ENCODE measurements around the gene WFIKKN2.
A peak's percentile ranks its signal among the peaks of the same experiment; 100 is the strongest.

DNA sequence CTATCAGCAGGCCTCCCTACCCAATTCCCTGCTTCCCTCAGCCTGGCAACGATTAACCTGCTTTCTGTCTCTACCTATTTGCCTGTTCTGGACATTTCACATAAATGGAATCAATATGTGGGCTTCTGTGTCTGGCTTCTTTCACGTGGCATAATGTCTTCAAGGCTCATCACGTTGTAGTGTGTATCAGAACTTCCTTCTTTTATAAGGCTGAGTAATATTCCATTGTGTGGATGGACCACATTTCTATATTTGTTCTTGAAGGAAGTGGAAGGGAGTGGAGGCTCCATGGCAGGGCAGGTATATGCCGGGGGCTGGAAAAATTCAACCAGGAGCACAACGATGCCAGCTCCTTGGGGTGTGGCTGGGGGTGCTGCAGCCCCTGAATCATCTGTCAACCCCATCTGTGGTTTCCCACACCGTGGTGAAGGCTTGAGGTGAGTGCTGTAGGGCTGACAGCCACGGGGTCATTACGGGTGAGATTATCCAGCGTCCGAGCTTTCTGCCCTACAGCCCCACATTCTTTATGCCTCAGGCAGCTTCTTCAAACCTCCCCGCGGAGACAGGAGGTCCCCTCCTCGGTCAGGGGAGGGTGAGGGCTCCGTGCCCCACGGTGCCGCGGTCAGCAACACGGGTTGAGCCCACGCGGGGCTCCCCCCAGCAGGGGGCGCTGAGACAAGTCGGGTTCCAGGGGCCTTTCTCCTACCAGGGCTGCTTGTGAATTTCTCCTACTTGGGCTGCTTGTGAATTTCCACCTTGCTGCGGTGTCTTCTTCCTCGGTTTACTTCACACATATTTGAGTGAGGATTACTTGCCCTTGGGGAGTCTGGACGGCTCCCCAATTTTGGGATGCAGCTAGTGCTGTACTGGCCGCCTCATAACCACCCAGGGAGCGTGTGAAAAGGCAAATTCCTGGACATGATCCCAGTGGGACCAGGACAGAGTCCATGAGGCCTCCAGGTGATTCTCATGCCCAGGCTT lies 18.3 kb upstream of the WFIKKN2 start:
- TF ChIP-seq EZH2phosphoT487 (IDR thresholded peaks at IDR 0.05; ENCODE audit: borderline replicate concordance, low read depth, low read length): no peak
- TF ChIP-seq, protein P1, sequence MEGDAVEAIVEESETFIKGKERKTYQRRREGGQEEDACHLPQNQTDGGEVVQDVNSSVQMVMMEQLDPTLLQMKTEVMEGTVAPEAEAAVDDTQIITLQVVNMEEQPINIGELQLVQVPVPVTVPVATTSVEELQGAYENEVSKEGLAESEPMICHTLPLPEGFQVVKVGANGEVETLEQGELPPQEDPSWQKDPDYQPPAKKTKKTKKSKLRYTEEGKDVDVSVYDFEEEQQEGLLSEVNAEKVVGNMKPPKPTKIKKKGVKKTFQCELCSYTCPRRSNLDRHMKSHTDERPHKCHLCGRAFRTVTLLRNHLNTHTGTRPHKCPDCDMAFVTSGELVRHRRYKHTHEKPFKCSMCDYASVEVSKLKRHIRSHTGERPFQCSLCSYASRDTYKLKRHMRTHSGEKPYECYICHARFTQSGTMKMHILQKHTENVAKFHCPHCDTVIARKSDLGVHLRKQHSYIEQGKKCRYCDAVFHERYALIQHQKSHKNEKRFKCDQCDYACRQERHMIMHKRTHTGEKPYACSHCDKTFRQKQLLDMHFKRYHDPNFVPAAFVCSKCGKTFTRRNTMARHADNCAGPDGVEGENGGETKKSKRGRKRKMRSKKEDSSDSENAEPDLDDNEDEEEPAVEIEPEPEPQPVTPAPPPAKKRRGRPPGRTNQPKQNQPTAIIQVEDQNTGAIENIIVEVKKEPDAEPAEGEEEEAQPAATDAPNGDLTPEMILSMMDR (conservative IDR thresholded peaks at IDR 0.05; ENCODE audit: low read length): peak; percentile 86

Measured in OCI-LY7 (cell line).